GM21528 (cell line): ENCODE data around the gene CNTNAP4.

Experiments
- ATAC-seq: cut with Tn5 transposase; IDR thresholded peaks from one replicate; pipeline ENCODE4 v1.9.1; 2021; ENCODE audit warnings: mild to moderate bottlenecking, moderate library complexity; ENCODE audit not compliant: unreplicated experiment, low FRiP score

The CNTNAP4 gene

DNA sequence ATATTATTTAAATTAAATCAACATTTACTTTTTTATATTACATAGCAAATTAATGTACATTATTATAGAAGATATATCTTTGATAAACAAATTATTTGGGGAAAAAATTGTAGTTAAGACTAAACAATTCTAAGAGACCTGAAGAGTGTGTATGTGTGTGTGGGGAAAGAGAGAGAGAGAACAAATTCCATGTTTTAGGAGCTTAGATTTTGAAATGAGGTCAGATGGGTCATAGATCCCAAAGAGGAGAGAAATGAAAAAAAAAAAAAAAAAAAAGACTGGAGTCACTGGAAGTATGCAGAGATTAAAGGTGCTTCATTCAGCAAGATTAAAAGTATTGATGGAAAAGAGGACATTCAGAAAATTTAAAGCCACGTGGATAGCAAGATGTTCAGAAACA, 206.8 kb downstream of the CNTNAP4 start:
- no peak for ATAC-seq

DNA sequence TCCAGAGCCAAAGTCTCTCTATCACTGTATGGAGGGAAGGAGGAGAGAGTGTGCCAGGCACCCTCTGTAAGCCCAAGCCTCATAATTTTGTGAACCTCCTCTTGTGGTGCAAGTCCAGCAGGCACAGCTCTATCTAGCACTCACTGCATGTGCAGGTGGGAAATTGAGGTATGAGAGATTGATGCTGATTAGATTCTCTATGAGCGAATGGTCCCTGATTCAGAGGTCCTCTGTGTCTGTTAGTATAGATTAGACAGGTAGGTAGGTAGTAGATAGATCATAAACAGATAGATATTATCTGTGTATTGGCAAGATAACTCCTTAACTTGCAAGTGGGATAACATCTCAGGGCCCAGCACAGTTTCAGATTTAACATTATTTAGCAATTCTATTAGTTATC, 209.5 kb downstream of the CNTNAP4 start:
- ATAC-seq = no peak

DNA sequence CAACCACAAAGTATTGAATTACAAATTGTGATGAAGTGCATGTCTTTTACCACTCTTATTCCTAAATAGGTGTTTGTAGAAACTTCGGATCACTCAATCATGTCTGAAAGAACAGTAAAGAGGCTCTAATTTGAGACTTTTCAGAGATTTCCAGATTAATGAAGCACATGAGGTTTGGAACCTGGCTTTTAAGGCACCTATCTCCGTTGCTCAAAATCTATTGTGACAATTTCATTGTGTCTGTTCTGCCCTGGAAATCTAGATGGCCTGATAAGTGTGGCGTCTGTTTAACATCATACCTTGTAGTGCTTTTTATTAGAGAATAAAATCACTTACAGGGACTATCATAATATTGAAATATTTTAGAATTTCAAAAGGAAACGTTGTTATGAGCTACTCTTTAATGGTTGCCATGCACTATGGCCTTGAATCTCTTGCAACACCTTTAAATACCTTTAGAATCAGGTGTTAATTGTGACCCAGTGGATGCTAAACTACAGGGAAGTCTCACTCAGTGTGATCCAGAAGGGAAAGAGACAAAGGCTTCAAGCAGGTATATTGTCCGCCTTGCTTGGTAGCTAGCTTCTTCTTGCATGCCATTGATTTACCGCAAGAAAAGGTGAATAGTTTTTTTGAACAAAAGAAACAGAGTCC, 210.3 kb downstream of the CNTNAP4 start:
- ATAC-seq = no peak

DNA sequence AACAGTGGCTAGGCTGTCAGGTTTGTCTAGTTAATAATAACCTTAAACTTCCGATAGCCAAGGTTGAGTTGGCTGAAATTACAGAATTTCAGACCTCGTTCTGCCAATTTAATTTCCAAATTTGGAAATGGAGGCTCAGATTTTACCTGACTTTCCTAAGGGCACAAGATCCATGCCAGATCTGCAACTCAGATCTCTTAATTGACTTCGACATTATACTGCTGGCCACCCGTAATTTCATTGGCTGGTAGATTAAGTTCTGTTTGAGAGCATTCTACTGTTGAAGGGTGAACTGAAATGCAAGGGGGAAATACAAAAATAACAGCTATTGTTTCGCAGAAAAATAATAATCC, 210.8 kb downstream of the CNTNAP4 start:
- ATAC-seq = no peak

GRCh38 chr16:76490036-76490639, 212.9 kb downstream of the CNTNAP4 start:
- no peak for ATAC-seq

- ATAC-seq = no peak
These were observed 222.8 kb downstream of the CNTNAP4 start for GRCh38 chr16:76500006-76500405.

GRCh38 chr16:76502063-76502462, 224.9 kb downstream of the CNTNAP4 start:
- ATAC-seq = no peak

DNA sequence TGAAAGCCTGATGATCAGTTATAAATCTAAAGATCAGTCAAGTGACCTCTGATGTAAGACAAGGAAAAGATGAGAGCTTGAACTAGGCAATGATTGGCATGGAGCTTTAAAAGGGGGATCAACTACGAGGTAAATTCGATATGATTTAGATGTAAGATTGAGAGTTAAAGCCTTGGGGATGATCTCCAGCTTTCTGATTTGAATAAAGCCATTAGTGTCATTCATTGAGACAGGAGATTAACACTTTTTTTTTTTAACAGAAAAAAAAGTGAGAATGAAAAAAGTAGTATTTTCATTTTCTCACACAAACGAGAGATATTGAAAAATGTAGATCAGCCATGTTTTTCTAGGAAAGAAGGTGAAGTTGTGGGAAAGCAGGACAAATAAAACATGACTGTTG, 225.4 kb downstream of the CNTNAP4 start:
- no peak for ATAC-seq

GRCh38 chr16:76503091-76503490, 225.9 kb downstream of the CNTNAP4 start:
- no peak for ATAC-seq

GRCh38 chr16:76511203-76511602, 234.0 kb downstream of the CNTNAP4 start:
- ATAC-seq = no peak

DNA sequence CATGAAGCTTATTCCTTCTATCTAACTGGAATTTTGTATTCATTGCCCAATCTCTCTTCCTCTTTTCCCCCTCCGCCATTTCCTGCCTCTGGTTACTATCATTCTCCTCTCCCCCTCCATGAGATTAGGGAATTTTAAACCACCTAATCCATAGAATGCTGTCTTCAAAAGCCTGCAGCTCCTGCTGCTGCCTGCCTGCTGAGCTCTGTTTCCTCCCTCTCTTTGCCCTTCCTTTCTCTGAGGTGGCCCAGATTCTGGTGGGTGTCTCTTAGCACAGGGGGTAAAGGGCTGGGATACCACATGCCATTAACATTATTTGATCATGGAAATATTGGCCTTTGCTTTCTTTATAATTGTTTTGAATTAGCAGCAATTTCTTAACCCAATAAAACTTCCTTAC, 241.6 kb downstream of the CNTNAP4 start:
- ATAC-seq = no peak

GRCh38 chr16:76524356-76524755, 247.2 kb downstream of the CNTNAP4 start:
- ATAC-seq = no peak

DNA sequence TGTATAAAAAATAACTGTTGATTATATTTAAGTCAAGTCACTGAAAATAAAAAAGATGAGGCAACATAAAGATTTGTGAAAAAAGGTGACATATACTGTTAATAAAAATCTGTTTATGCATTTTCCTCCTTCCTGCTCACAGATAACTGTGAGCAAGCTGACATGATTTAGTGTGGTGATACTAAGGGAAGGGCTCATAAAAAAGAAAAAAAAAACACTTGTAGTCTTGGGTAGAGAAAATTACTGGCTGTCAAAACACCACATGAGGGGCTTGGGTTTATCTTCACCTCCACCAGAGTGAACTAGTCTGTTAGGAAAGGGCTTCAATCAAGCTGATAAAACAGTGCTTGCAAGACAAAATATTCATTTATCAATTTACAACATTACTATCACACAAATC, 247.6 kb downstream of the CNTNAP4 start:
- ATAC-seq = no peak

DNA sequence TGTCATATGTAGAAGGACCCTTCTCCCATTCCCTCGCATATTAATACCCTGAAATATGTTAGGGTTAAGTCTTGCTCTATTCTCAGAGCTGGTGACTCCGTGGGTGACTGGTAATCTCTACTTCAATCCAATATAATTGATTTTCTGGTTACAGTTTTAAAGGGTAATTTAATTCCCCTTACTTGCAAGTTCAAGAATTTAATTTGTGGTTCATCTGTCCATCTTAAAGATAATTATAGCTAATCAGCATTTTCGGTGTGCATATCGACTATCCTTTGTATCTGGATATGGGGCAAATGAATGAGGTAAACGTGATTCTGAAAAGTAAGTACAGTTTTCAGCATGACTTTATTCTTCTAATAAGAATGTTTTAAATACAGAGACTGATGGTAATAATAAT, 250.0 kb downstream of the CNTNAP4 start:
- ATAC-seq = no peak

- no peak for ATAC-seq
These were observed 251.9 kb downstream of the CNTNAP4 start for GRCh38 chr16:76529120-76529519.

GRCh38 chr16:76531236-76531635, 254.0 kb downstream of the CNTNAP4 start:
- no peak for ATAC-seq

DNA sequence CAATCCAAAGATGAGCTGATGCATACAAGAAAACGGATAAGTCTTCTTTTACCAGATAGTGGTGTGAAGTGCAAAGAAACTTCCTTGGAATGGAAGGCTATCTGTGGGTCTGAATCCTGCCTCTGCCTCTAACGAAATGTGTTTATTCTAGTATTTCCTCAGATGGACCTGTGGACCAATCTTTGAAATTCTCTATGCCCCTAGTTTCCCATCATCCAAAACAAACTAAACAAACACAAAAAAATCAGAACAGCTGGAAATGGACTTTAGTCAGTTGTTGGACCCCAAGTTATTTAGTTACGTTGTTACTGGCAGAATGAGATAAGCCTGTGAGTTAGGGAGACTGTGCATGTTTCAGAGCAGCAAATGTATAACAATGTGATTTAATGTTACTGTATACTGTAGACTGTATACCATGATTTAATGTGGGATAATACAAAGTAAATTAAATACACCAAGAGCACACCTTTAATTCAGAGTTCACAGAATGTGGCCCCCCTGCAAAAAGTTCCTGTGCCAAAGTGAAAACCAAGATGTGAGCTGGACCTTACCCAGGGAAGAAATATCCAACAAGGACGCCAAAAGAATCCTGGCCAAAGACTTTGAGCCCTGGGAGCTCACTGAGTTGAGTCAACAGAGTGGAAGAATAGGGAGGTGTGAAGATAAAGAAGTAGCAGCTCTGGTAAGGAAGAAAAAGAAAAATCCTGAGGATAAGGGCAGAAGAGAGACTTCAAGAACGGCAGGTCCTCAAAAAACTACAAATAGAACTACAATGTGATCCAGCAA, 255.2 kb downstream of the CNTNAP4 start:
- no peak for ATAC-seq

DNA sequence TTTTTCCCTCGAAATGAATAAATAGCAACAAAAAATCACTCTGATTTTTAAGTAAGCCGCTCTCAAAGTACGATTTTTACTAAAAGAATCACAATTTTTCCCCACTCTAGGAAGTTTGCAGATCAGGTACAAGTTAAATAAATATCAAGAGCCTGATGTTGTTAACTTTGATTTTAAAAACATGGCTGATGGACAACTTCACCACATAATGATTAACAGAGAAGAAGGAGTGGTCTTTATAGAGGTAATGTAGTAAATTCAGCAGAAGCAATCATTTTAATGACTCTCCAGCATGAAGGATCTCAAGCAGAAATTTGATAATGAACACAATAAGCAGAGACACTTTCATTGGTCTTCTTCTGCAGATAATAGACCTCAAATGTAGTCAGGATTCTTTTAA, 262.4 kb downstream of the CNTNAP4 start:
- no peak for ATAC-seq

- ATAC-seq = no peak
These were observed 263.9 kb downstream of the CNTNAP4 start for GRCh38 chr16:76541070-76541469.

DNA sequence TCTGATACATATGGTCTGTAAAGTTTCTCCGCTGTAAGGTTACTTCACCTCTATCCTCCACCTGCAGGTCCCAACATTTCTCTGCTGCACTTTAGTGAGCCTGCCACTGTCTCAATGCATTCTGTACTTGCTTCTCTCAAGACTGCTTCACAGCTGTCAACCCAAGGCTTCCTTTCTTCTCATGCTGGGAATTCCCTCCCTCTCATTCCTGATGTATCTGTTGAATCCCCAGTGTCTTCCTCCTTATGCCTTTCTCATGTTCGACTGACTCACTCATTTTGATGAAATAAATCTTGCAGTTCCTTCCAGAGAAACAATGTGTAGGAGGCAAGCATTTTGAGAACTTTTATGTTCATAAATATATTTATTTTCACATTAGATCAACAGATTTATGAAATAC, 288.3 kb downstream of the CNTNAP4 start:
- ATAC-seq = no peak

DNA sequence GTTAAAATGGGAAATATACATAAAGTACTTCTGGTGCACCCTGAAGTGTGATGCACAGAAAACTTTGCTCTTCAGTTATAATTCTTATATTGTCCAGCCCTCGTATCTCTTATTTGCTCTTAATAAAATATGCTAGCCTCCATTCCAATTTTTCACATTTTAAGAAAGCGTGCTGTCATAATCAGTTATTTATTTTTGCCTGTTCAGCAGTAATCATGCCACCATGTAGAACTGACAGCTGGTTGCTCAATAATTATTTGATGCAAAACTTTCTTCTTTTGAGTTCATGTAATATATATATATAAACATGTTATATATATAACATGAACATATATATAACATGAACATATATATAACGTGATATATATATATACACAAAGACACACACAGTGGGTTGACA, 294.6 kb downstream of the CNTNAP4 start:
- ATAC-seq = no peak

DNA sequence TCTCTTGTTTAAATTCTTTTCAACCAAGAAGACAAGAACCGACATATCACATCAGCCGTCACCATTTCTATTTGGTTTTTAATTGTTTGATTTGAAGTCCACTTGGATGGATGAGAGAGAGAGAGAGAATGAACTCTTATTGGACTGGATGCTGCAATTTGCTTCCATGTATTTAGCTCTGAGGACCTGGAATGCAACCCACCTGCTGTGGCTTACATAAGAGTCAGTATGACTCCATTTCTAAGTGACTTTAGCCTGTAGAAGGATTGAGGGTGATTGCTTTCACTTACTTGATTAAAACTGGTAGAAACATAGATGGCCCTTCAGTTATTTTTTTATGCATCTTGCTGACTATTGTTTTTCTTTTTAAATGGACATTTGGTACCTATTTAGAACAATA, 296.1 kb downstream of the CNTNAP4 start:
- ATAC-seq = no peak
